ENCODE data around the gene C1orf105.

Gene C1orf105

GRCh38 chr1:172457479-172458130, 37.1 kb downstream of the C1orf105 start:
- no peak for DNase-seq (ENCODE audit: low read depth in 2 of 2)

- DNase-seq (ENCODE audit: low read depth in 2 of 2): no peak
Observed at GRCh38 chr1:172460177-172460576, 39.7 kb downstream of the C1orf105 start.

GRCh38 chr1:172460887-172461315, 40.4 kb downstream of the C1orf105 start:
- DNase-seq (ENCODE audit: low read depth in 2 of 2): no peak

- no peak for DNase-seq (ENCODE audit: low read depth in 2 of 2)
Observed at GRCh38 chr1:172465617-172466016, 45.1 kb downstream of the C1orf105 start.

GRCh38 chr1:172466795-172467407, 46.4 kb downstream of the C1orf105 start:
- no peak for DNase-seq (ENCODE audit: low read depth in 2 of 2)

- DNase-seq (ENCODE audit: low read depth in 2 of 2): no peak
Observed at GRCh38 chr1:172467446-172467845, 47.0 kb downstream of the C1orf105 start.

- no peak for DNase-seq (ENCODE audit: low read depth in 2 of 2)
Observed at GRCh38 chr1:172468296-172468695, 47.8 kb downstream of the C1orf105 start.

GRCh38 chr1:172469717-172470116, 49.2 kb downstream of the C1orf105 start:
- DNase-seq (ENCODE audit: low read depth in 2 of 2): no peak

- no peak for DNase-seq (ENCODE audit: low read depth in 2 of 2)
Observed at GRCh38 chr1:172470149-172470548, 49.7 kb downstream of the C1orf105 start.

GRCh38 chr1:172471666-172472065, 51.2 kb downstream of the C1orf105 start:
- no peak for DNase-seq (ENCODE audit: low read depth in 2 of 2)

GRCh38 chr1:172472495-172472894, 52.0 kb downstream of the C1orf105 start:
- no peak for DNase-seq (ENCODE audit: low read depth in 2 of 2)

GRCh38 chr1:172473302-172473701, 52.8 kb downstream of the C1orf105 start:
- no peak for DNase-seq (ENCODE audit: low read depth in 2 of 2)

- no peak for DNase-seq (ENCODE audit: low read depth in 2 of 2)
Observed at GRCh38 chr1:172473842-172474241, 53.4 kb downstream of the C1orf105 start.

GRCh38 chr1:172476218-172476811, 55.8 kb downstream of the C1orf105 start:
- DNase-seq (ENCODE audit: low read depth in 2 of 2): no peak

- no peak for DNase-seq (ENCODE audit: low read depth in 2 of 2)
Observed at GRCh38 chr1:172477216-172477615, 56.7 kb downstream of the C1orf105 start.

GRCh38 chr1:172477741-172478140, 57.3 kb downstream of the C1orf105 start:
- no peak for DNase-seq (ENCODE audit: low read depth in 2 of 2)

GRCh38 chr1:172478485-172478884, 58.0 kb downstream of the C1orf105 start:
- DNase-seq (ENCODE audit: low read depth in 2 of 2): no peak

- DNase-seq (ENCODE audit: low read depth in 2 of 2): no peak
Observed at GRCh38 chr1:172480431-172480830, 59.9 kb downstream of the C1orf105 start.

GRCh38 chr1:172482044-172482443, 61.6 kb downstream of the C1orf105 start:
- no peak for DNase-seq (ENCODE audit: low read depth in 2 of 2)

GRCh38 chr1:172483448-172483847, 63.0 kb downstream of the C1orf105 start:
- DNase-seq (ENCODE audit: low read depth in 2 of 2): no peak

- no peak for DNase-seq (ENCODE audit: low read depth in 2 of 2)
Observed at GRCh38 chr1:172484252-172484651, 63.8 kb downstream of the C1orf105 start.

- DNase-seq (ENCODE audit: low read depth in 2 of 2): no peak
Observed at GRCh38 chr1:172485626-172486025, 65.1 kb downstream of the C1orf105 start.

- DNase-seq (ENCODE audit: low read depth in 2 of 2): no peak
Observed at GRCh38 chr1:172486805-172487454, 66.4 kb downstream of the C1orf105 start.
